Heart left ventricle (tissue), 13 donors: ENCODE measurements around the gene AJM1.

ENCODE experiments used
- POLR2A ChIP-seq, 2 donors: fragments of 450-650 bp; IDR thresholded peaks; one replicate each; pipeline ENCODE4 v1.6.1; 2017; ENCODE audit warnings: antibody characterized with exemption in 2 of 2, mild to moderate bottlenecking in 2 of 2, moderate library complexity in 2 of 2
- TF ChIP-seq, protein P1 (sequence below), 12 donors: fragments of 200-600 bp; sonication (generic) in 4 of 12; IDR thresholded peaks; one replicate each; pipeline versions ENCODE4 v1.5.0 to v1.8.0; 2018 to 2022; ENCODE audit warnings: antibody characterized with exemption in 12 of 12, mild to moderate bottlenecking in 5 of 12
- donor health status: ischemic (EF 13 %, LVEDD 7.1; RV severe dilation, severe dysfunction).
- donor health status: DM: no; HTN: yes; CAD: no.
- donor health status: DM: no; HTN: no; CAD: no.
- donor health status: ischemic (EF 25% LVEDD 6.9; RV normal size, moderate dysfunction).
- donor health status: ischemic (EF 25% LVEDD 5.7; RV mildly dilated, moderate dysfunction).
- donor health status: ischemic (EF 35%, LVEDD 5.7; RV mildly dilated, moderate dysfunction).
- donor health status: nonischemic (EF 11% LVEDD 7.7; RV severe dilation, severe dysfunction).
- donor health status: DM: yes; HTN: yes; CAD: no.
- donor health status: PGD.
- donor health status: ischemic (EF 29% LVEDD 5.4; RV normal size, mild dysfunction).
- donor health status: nonischemic (EF 23%, LVEDD 6.1; RV moderate dilation, normal function).

DNA sequence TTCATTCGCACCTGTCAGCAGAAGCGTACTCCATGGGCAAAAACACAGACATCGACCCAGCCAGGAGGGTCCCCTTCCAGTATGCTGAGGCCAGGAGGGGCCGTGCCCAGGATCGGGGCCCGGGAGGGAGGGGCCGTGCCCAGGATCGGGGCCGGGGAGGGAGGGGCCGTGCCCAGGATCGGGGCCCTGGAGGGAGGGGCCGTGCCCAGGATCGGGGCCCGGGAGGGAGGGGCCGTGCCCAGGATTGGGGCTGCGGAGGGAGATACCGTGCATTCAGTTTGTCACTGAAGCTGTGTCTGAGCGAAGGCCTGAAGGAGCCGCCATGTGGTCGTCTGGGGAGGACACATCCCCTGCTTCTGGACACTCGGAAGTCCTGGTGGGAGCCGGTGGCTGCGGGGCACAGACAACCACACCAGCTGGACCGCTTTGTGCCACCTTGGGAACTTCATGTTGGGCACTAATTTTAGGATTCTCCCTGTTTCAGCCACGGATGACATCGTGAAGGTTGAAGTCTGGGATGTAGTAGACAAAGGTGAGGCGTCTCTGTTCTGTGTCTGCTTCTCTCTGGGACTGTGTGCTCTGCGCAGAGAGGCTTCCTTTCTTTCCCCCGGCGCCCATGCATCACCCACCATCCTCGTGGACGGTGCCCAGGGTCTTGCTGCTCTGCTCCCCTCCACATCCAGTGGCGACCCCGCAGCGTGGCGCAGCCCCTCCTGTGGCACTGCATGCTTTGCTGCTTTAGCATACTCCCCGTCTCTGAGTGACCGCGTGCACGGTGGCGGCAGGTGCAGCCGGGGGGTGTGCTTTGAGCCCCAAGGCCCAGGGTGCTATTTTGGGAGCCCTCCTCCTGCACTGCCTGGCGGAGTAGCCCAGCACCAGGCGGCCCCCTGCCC is 16.7 kb upstream of the AJM1 start:
- TF ChIP-seq, protein P1, sequence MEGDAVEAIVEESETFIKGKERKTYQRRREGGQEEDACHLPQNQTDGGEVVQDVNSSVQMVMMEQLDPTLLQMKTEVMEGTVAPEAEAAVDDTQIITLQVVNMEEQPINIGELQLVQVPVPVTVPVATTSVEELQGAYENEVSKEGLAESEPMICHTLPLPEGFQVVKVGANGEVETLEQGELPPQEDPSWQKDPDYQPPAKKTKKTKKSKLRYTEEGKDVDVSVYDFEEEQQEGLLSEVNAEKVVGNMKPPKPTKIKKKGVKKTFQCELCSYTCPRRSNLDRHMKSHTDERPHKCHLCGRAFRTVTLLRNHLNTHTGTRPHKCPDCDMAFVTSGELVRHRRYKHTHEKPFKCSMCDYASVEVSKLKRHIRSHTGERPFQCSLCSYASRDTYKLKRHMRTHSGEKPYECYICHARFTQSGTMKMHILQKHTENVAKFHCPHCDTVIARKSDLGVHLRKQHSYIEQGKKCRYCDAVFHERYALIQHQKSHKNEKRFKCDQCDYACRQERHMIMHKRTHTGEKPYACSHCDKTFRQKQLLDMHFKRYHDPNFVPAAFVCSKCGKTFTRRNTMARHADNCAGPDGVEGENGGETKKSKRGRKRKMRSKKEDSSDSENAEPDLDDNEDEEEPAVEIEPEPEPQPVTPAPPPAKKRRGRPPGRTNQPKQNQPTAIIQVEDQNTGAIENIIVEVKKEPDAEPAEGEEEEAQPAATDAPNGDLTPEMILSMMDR (IDR thresholded peaks at IDR 0.05): no peak
- no peak for TF ChIP-seq POLR2A (IDR thresholded peaks at IDR 0.05)
